Lower lobe of right lung (tissue), 2 donors: ENCODE data around the gene EGF. TPM values are rescaled to one million over a fixed set of nuclear protein-coding genes. Genes with fewer than 3 reads are reported as not detected.
"Not testable (repeated sequence)": the region's sequence is repeated elsewhere in the genome, so short reads cannot be mapped to it uniquely, and the experiment has no call there.

Experiments used
- ATAC-seq, 2 donors: fragments of 200-7000 bp; cut with Tn5 transposase; one replicate each; pipeline ENCODE4 v1.9.1; 2020 to 2022; ENCODE audit warnings: mild to moderate bottlenecking in 2 of 2, moderate library complexity in 2 of 2
- DNase-seq: peaks from one replicate; pipeline ENCODE4 v3.0.0-alpha.2; 2020
- H3K27ac ChIP-seq: fragments of 200-600 bp; one replicate; pipeline ENCODE4 v1.8.0; 2022
- H3K27me3 ChIP-seq: fragments of 200-600 bp; one replicate; pipeline ENCODE4 v1.8.0; 2022; ENCODE audit warnings: low read depth
- H3K36me3 ChIP-seq: fragments of 200-600 bp; one replicate; pipeline ENCODE4 v1.8.0; 2022; ENCODE audit warnings: mild to moderate bottlenecking
- H3K4me1 ChIP-seq: fragments of 200-600 bp; one replicate; pipeline ENCODE4 v1.8.0; 2022
- H3K4me3 ChIP-seq: fragments of 200-600 bp; one replicate; pipeline ENCODE4 v1.8.0; 2022; ENCODE audit warnings: mild to moderate bottlenecking
- H3K9me3 ChIP-seq: fragments of 200-600 bp; one replicate; pipeline ENCODE4 v1.8.0; 2022
- CTCF ChIP-seq: fragments of 200-600 bp; IDR thresholded peaks from one replicate; pipeline ENCODE4 v1.8.0; 2022; ENCODE audit warnings: antibody characterized with exemption, mild to moderate bottlenecking
- intact Hi-C: fragments of 100-400 bp; cut with DNase I; formaldehyde crosslinking; loops from one replicate; pipeline ENCODE4 v1.11.0; 2022
- total RNA-seq: library from RNA; stranded (reverse); fragmentation: NEBNext Ultra II Directional; extraction: Animal tissue kit (Norgen Biotek cat#: 25700); gene quantifications from one replicate; pipeline ENCODE4 v1.2.1, GENCODE V29; 2021
- donor health status: DM: no; HTN: yes; CAD: no; lungs with severe emphysema.

Gene EGF
- total RNA-seq, 1 donor from 2014 or later = 3.5 TPM

GRCh38 chr4:109943745-109944144 is 31.1 kb downstream of the EGF start:
- Histone ChIP-seq H3K4me1 (no peaks in the 10 kb centered on the region), H3K27ac (no peak overlapping the region), H3K27me3 (no peaks in the 10 kb centered on the region), H3K4me3 (no peak overlapping the region), H3K9me3 (no peaks in the 10 kb centered on the region), H3K36me3 (no peaks in the 10 kb centered on the region)
- intact Hi-C loops = no loop called here
- TF ChIP-seq CTCF = no peak
- ATAC-seq (no peak), DNase-seq (no peak)

GRCh38 chr4:109944591-109944990 is 31.9 kb downstream of the EGF start:
- no peak overlapping the region for H3K4me3 ChIP-seq
- H3K4me1 ChIP-seq = no peaks in the 10 kb centered on the region
- no peak overlapping the region for H3K27ac ChIP-seq
- DNase-seq = no peak
- no peaks in the 10 kb centered on the region for H3K36me3 ChIP-seq
- TF ChIP-seq CTCF = no peak
- intact Hi-C loops = no loop called here
- no peaks in the 10 kb centered on the region for H3K9me3 ChIP-seq
- H3K27me3 ChIP-seq = no peaks in the 10 kb centered on the region
- no peak for ATAC-seq

GRCh38 chr4:109945056-109945455 is 32.4 kb downstream of the EGF start:
- no peak for DNase-seq
- Histone ChIP-seq H3K9me3 (no peaks in the 10 kb centered on the region), H3K36me3 (no peaks in the 10 kb centered on the region), H3K27ac (no peak overlapping the region), H3K4me1 (no peaks in the 10 kb centered on the region), H3K27me3 (no peaks in the 10 kb centered on the region), H3K4me3 (no peak overlapping the region)
- intact Hi-C loops = no loop called here
- no peak for TF ChIP-seq CTCF
- no peak for ATAC-seq

GRCh38 chr4:109946120-109946519 is 33.4 kb downstream of the EGF start:
- no peaks in the 10 kb centered on the region for H3K9me3 ChIP-seq
- DNase-seq (no peak), ATAC-seq (no peak)
- H3K4me3 ChIP-seq = no peak overlapping the region
- no peaks in the 10 kb centered on the region for H3K4me1 ChIP-seq
- no peaks in the 10 kb centered on the region for H3K27me3 ChIP-seq
- H3K27ac ChIP-seq = no peak overlapping the region
- H3K36me3 ChIP-seq = no peaks in the 10 kb centered on the region
- no peak for TF ChIP-seq CTCF
- intact Hi-C loops = no loop called here

- Histone ChIP-seq H3K4me1 (no peaks in the 10 kb centered on the region), H3K27me3 (no peaks in the 10 kb centered on the region), H3K9me3 (no peaks in the 10 kb centered on the region), H3K36me3 (no peaks in the 10 kb centered on the region), H3K4me3 (no peak overlapping the region), H3K27ac (no peak overlapping the region)
- no peak for TF ChIP-seq CTCF
- DNase-seq (no peak), ATAC-seq (no peak)
- intact Hi-C loops = no loop called here
Observed at GRCh38 chr4:109947457-109947856, 34.8 kb downstream of the EGF start.

- intact Hi-C loops = no loop called here
- H3K4me1 ChIP-seq = no peaks in the 10 kb centered on the region
- DNase-seq (no peak), ATAC-seq (no peak)
- no peaks in the 10 kb centered on the region for H3K36me3 ChIP-seq
- H3K9me3 ChIP-seq = no peaks in the 10 kb centered on the region
- H3K27me3 ChIP-seq = no peaks in the 10 kb centered on the region
- no peak overlapping the region for H3K4me3 ChIP-seq
- no peak overlapping the region for H3K27ac ChIP-seq
- TF ChIP-seq CTCF = no peak
Observed at GRCh38 chr4:109947918-109948317, 35.2 kb downstream of the EGF start.

- H3K4me3 ChIP-seq, H3K4me1 ChIP-seq, ATAC-seq, intact Hi-C loops, H3K9me3 ChIP-seq, H3K36me3 ChIP-seq, DNase-seq, H3K27me3 ChIP-seq, H3K27ac ChIP-seq: not testable (repeated sequence)
Observed at GRCh38 chr4:109949099-109949718, 36.5 kb downstream of the EGF start.
